Posterior cingulate gyrus (tissue), 11 donors: Measurements from ENCODE around the gene MAD1L1.
A peak's percentile ranks its signal among the peaks of the same experiment; 100 is the strongest.

Source experiments
- DNase-seq, 10 donors: peaks; one replicate each; pipeline versions ENCODE4 v3.0.0 to v3.0.0-alpha.2; 2020 to 2021; ENCODE audit warnings: mixed read lengths in 3 of 10
- intact Hi-C: fragments of 100-400 bp; cut with DNase I; formaldehyde crosslinking; loops from one replicate; pipeline ENCODE4 v1.15.1; 2023

MAD1L1 gene

GRCh38 chr7:2244404-2244995, 11.8 kb upstream of the MAD1L1 start:
- intact Hi-C loops, result loop anchor here (5.0 kb wide), 1 partner anchor 68 kb away; the partner anchor contains the start of gene SNX8
- DNase-seq, result no peak

- intact Hi-C loops, result loop anchor here (5.0 kb wide), 1 partner anchor 69 kb away; the partner anchor contains the start of gene SNX8
These were observed 10.7 kb upstream of the MAD1L1 start for GRCh38 chr7:2243458-2243857.

GRCh38 chr7:2242541-2243429, 10.0 kb upstream of the MAD1L1 start:
- intact Hi-C loops, result loop anchor here (5.0 kb wide), 1 partner anchor 70 kb away; the partner anchor contains the start of gene SNX8
- no peak for DNase-seq

More at GRCh38 chr7:2243458-2243857, 10.7 kb upstream of the MAD1L1 start:
- DNase-seq, result no peak

- intact Hi-C loops, result loop anchor here (5.0 kb wide), 1 partner anchor 70 kb away; the partner anchor contains the start of gene SNX8
These were observed 9.1 kb upstream of the MAD1L1 start, which contains the start of the genes MRM2 and NUDT1 for GRCh38 chr7:2241580-2242540. MRM2 (minus strand) TSS chr7:2242205; CDS start chr7:2242169, 36 bp downstream. NUDT1 (plus strand) TSS chr7:2242226; CDS start chr7:2244575, 2,349 bp downstream.

GRCh38 chr7:2239242-2239641, 6.5 kb upstream of the MAD1L1 start:
- DNase-seq, result no peak
- intact Hi-C loops, result no loop called here

More at GRCh38 chr7:2241580-2242540, 9.1 kb upstream of the MAD1L1 start, which contains the start of the genes MRM2 and NUDT1:
- peak; percentile 68 to 97 (median 85) for DNase-seq

- peak in 4 of 10 donors; percentile 31 to 48 (median 39) for DNase-seq
- intact Hi-C loops, result no loop called here
These were observed 4.4 kb upstream of the MAD1L1 start for GRCh38 chr7:2237109-2237602.

- DNase-seq, result no peak
- intact Hi-C loops, result no loop called here
These were observed 1.2 kb upstream of the MAD1L1 start for GRCh38 chr7:2233926-2234325.

GRCh38 chr7:2231992-2232765, 566 bp downstream of the MAD1L1 start:
- DNase-seq, result no peak
- intact Hi-C loops, result no loop called here

GRCh38 chr7:2230882-2231281, 1.9 kb downstream of the MAD1L1 start:
- DNase-seq, result no peak

GRCh38 chr7:2230226-2230625, 2.5 kb downstream of the MAD1L1 start:
- intact Hi-C loops, result no loop called here
- DNase-seq, result no peak

More at GRCh38 chr7:2230882-2231281, 1.9 kb downstream of the MAD1L1 start:
- intact Hi-C loops, result no loop called here

GRCh38 chr7:2229467-2229866, 3.3 kb downstream of the MAD1L1 start:
- intact Hi-C loops, result no loop called here
- DNase-seq, result peak in 1 of 10 donors; percentile 31

- no peak for DNase-seq
- intact Hi-C loops, result no loop called here
These were observed 3.8 kb downstream of the MAD1L1 start for GRCh38 chr7:2228921-2229320.

GRCh38 chr7:2227699-2228098, 5.0 kb downstream of the MAD1L1 start:
- intact Hi-C loops, result no loop called here
- no peak for DNase-seq

GRCh38 chr7:2225830-2226229, 6.9 kb downstream of the MAD1L1 start:
- intact Hi-C loops, result no loop called here
- DNase-seq, result no peak

GRCh38 chr7:2225336-2225735, 7.4 kb downstream of the MAD1L1 start:
- intact Hi-C loops, result no loop called here

GRCh38 chr7:2224934-2225333, 7.8 kb downstream of the MAD1L1 start:
- no peak for DNase-seq
- intact Hi-C loops, result no loop called here

More at GRCh38 chr7:2225336-2225735, 7.4 kb downstream of the MAD1L1 start:
- DNase-seq, result no peak

GRCh38 chr7:2224491-2224928, 8.2 kb downstream of the MAD1L1 start:
- intact Hi-C loops, result no loop called here
- DNase-seq, result no peak

- intact Hi-C loops, result no loop called here
- DNase-seq, result no peak
These were observed 9.4 kb downstream of the MAD1L1 start for GRCh38 chr7:2223321-2223720.

GRCh38 chr7:2222516-2222915, 10.2 kb downstream of the MAD1L1 start:
- DNase-seq, result no peak
- intact Hi-C loops, result no loop called here
